AG20443 (cell line): ENCODE measurements around the gene OR56B1.
A peak's percentile ranks its signal among the peaks of the same experiment; 100 is the strongest.
"Not testable (repeated sequence)": the region's sequence is repeated elsewhere in the genome, so short reads cannot be mapped to it uniquely, and the experiment has no call there.

Source experiments
- DNase-seq: peaks from one replicate; pipeline ENCODE4 v3.0.0; 2012; ENCODE audit warnings: low spot score, mixed read lengths

Gene OR56B1

GRCh38 chr11:5736396-5736795 is at the start of gene OR56B1:
TSS of gene OR56B1 (plus strand) at chr11:5736448. CDS start at chr11:5736517, 69 bp downstream.
- no peak for DNase-seq

GRCh38 chr11:5688482-5688881 is 47.8 kb upstream of the OR56B1 start:
- DNase-seq: no peak

GRCh38 chr11:5689551-5689983 is 46.7 kb upstream of the OR56B1 start, which contains the start of gene TRIM22:
TSS of gene TRIM22 (plus strand) at chr11:5689790. CDS start at chr11:5696233, 6,443 bp downstream.
- peak; percentile 71 for DNase-seq

GRCh38 chr11:5690216-5690615 is 46.0 kb upstream of the OR56B1 start:
- peak; percentile 34 for DNase-seq

- peak; percentile 56 for DNase-seq
Observed at GRCh38 chr11:5690736-5691135, 45.5 kb upstream of the OR56B1 start.

GRCh38 chr11:5691238-5691963 is 44.8 kb upstream of the OR56B1 start:
- DNase-seq: not testable (repeated sequence)

- DNase-seq: no peak
Observed at GRCh38 chr11:5691964-5692361, 44.3 kb upstream of the OR56B1 start.

- DNase-seq: no peak
Observed at GRCh38 chr11:5694642-5695041, 41.6 kb upstream of the OR56B1 start.

GRCh38 chr11:5695580-5695979 is 40.7 kb upstream of the OR56B1 start:
- DNase-seq: no peak

- DNase-seq: no peak
Observed at GRCh38 chr11:5696210-5696609, 40.0 kb upstream of the OR56B1 start.

GRCh38 chr11:5698281-5698680 is 38.0 kb upstream of the OR56B1 start:
- DNase-seq: no peak

- DNase-seq: no peak
Observed at GRCh38 chr11:5700421-5701054, 35.7 kb upstream of the OR56B1 start.

GRCh38 chr11:5701055-5701577 is 35.1 kb upstream of the OR56B1 start:
- DNase-seq: no peak

- DNase-seq: no peak
Observed at GRCh38 chr11:5703741-5704536, 32.3 kb upstream of the OR56B1 start.

GRCh38 chr11:5705688-5706087 is 30.6 kb upstream of the OR56B1 start:
- DNase-seq: no peak

GRCh38 chr11:5712507-5712906 is 23.7 kb upstream of the OR56B1 start:
- no peak for DNase-seq

- DNase-seq: no peak
Observed at GRCh38 chr11:5713695-5714094, 22.6 kb upstream of the OR56B1 start.

- not testable (repeated sequence) for DNase-seq
Observed at GRCh38 chr11:5716518-5716917, 19.7 kb upstream of the OR56B1 start.

GRCh38 chr11:5719703-5720495 is 16.3 kb upstream of the OR56B1 start:
- no peak for DNase-seq

GRCh38 chr11:5722622-5723021 is 13.6 kb upstream of the OR56B1 start:
- no peak for DNase-seq

- DNase-seq: no peak
Observed at GRCh38 chr11:5726351-5726750, 9.9 kb upstream of the OR56B1 start.

GRCh38 chr11:5727691-5728090 is 8.6 kb upstream of the OR56B1 start:
- DNase-seq: no peak
